ENCODE results near the gene THSD4.

The THSD4 gene

GRCh38 chr15:71597126-71597525 lies 481.9 kb downstream of the THSD4 start:
- no peak for TF ChIP-seq POLR2A (IDR thresholded peaks at IDR 0.05; ENCODE audit: low read depth, low read length)
- TF ChIP-seq POLR2AphosphoS5 (IDR thresholded peaks at IDR 0.05; ENCODE audit: low read depth, low read length): no peak
- TF ChIP-seq TAF1 (IDR thresholded peaks at IDR 0.05; ENCODE audit: borderline replicate concordance, low read depth, low read length): no peak
- FAIRE-seq: no peak

GRCh38 chr15:71597637-71598036 lies 482.4 kb downstream of the THSD4 start:
- no peak for TF ChIP-seq POLR2A (IDR thresholded peaks at IDR 0.05; ENCODE audit: low read depth, low read length)
- no peak for TF ChIP-seq TAF1 (IDR thresholded peaks at IDR 0.05; ENCODE audit: borderline replicate concordance, low read depth, low read length)
- TF ChIP-seq POLR2AphosphoS5 (IDR thresholded peaks at IDR 0.05; ENCODE audit: low read depth, low read length): no peak
- FAIRE-seq: no peak
- DNase-seq (ENCODE audit: insufficient read length): no peak

More at GRCh38 chr15:71597126-71597525, 481.9 kb downstream of the THSD4 start:
- DNase-seq (ENCODE audit: insufficient read length): no peak

- no peak for TF ChIP-seq TAF1 (IDR thresholded peaks at IDR 0.05; ENCODE audit: borderline replicate concordance, low read depth, low read length)
- no peak for TF ChIP-seq POLR2AphosphoS5 (IDR thresholded peaks at IDR 0.05; ENCODE audit: low read depth, low read length)
- TF ChIP-seq POLR2A (IDR thresholded peaks at IDR 0.05; ENCODE audit: low read depth, low read length): no peak
- FAIRE-seq: no peak
- DNase-seq (ENCODE audit: insufficient read length): no peak
Observed at GRCh38 chr15:71598741-71599140, 483.5 kb downstream of the THSD4 start.

GRCh38 chr15:71599418-71600151 lies 484.3 kb downstream of the THSD4 start:
- DNase-seq (ENCODE audit: insufficient read length): no peak
- no peak for FAIRE-seq
- no peak for TF ChIP-seq POLR2AphosphoS5 (IDR thresholded peaks at IDR 0.05; ENCODE audit: low read depth, low read length)
- TF ChIP-seq TAF1 (IDR thresholded peaks at IDR 0.05; ENCODE audit: borderline replicate concordance, low read depth, low read length): no peak
- no peak for TF ChIP-seq POLR2A (IDR thresholded peaks at IDR 0.05; ENCODE audit: low read depth, low read length)

- no peak for DNase-seq (ENCODE audit: insufficient read length)
- no peak for FAIRE-seq
- TF ChIP-seq TAF1 (IDR thresholded peaks at IDR 0.05; ENCODE audit: borderline replicate concordance, low read depth, low read length) (no peak), POLR2A (IDR thresholded peaks at IDR 0.05; ENCODE audit: low read depth, low read length) (no peak), POLR2AphosphoS5 (IDR thresholded peaks at IDR 0.05; ENCODE audit: low read depth, low read length) (no peak)
Observed at GRCh38 chr15:71600237-71600636, 485.0 kb downstream of the THSD4 start.

- DNase-seq (ENCODE audit: insufficient read length) (no peak), FAIRE-seq (no peak)
- TF ChIP-seq TAF1 (IDR thresholded peaks at IDR 0.05; ENCODE audit: borderline replicate concordance, low read depth, low read length): no peak
- no peak for TF ChIP-seq POLR2AphosphoS5 (IDR thresholded peaks at IDR 0.05; ENCODE audit: low read depth, low read length)
- no peak for TF ChIP-seq POLR2A (IDR thresholded peaks at IDR 0.05; ENCODE audit: low read depth, low read length)
Observed at GRCh38 chr15:71601038-71601834, 486.0 kb downstream of the THSD4 start.

GRCh38 chr15:71603379-71603778 lies 488.1 kb downstream of the THSD4 start:
- no peak for FAIRE-seq

GRCh38 chr15:71607383-71607782 lies 492.1 kb downstream of the THSD4 start:
- FAIRE-seq (no peak), DNase-seq (ENCODE audit: insufficient read length) (no peak)
- TF ChIP-seq TAF1 (IDR thresholded peaks at IDR 0.05; ENCODE audit: borderline replicate concordance, low read depth, low read length) (no peak), POLR2A (IDR thresholded peaks at IDR 0.05; ENCODE audit: low read depth, low read length) (no peak), POLR2AphosphoS5 (IDR thresholded peaks at IDR 0.05; ENCODE audit: low read depth, low read length) (no peak)

More at GRCh38 chr15:71603379-71603778, 488.1 kb downstream of the THSD4 start:
- TF ChIP-seq POLR2AphosphoS5 (IDR thresholded peaks at IDR 0.05; ENCODE audit: low read depth, low read length) (no peak), POLR2A (IDR thresholded peaks at IDR 0.05; ENCODE audit: low read depth, low read length) (no peak), TAF1 (IDR thresholded peaks at IDR 0.05; ENCODE audit: borderline replicate concordance, low read depth, low read length) (no peak)
- no peak for DNase-seq (ENCODE audit: insufficient read length)

- FAIRE-seq (no peak), DNase-seq (ENCODE audit: insufficient read length) (no peak)
- TF ChIP-seq TAF1 (IDR thresholded peaks at IDR 0.05; ENCODE audit: borderline replicate concordance, low read depth, low read length): no peak
- no peak for TF ChIP-seq POLR2AphosphoS5 (IDR thresholded peaks at IDR 0.05; ENCODE audit: low read depth, low read length)
- no peak for TF ChIP-seq POLR2A (IDR thresholded peaks at IDR 0.05; ENCODE audit: low read depth, low read length)
Observed at GRCh38 chr15:71610728-71611552, 495.7 kb downstream of the THSD4 start.

GRCh38 chr15:71611553-71612396 lies 496.5 kb downstream of the THSD4 start:
- no peak for TF ChIP-seq POLR2A (IDR thresholded peaks at IDR 0.05; ENCODE audit: low read depth, low read length)
- no peak for TF ChIP-seq TAF1 (IDR thresholded peaks at IDR 0.05; ENCODE audit: borderline replicate concordance, low read depth, low read length)
- no peak for TF ChIP-seq POLR2AphosphoS5 (IDR thresholded peaks at IDR 0.05; ENCODE audit: low read depth, low read length)
- DNase-seq (ENCODE audit: insufficient read length) (no peak), FAIRE-seq (no peak)
